ENCODE measurements around the gene MCM5.
"Not testable (repeated sequence)": the region's sequence is repeated elsewhere in the genome, so short reads cannot be mapped to it uniquely, and the experiment has no call there.

The MCM5 gene

DNA sequence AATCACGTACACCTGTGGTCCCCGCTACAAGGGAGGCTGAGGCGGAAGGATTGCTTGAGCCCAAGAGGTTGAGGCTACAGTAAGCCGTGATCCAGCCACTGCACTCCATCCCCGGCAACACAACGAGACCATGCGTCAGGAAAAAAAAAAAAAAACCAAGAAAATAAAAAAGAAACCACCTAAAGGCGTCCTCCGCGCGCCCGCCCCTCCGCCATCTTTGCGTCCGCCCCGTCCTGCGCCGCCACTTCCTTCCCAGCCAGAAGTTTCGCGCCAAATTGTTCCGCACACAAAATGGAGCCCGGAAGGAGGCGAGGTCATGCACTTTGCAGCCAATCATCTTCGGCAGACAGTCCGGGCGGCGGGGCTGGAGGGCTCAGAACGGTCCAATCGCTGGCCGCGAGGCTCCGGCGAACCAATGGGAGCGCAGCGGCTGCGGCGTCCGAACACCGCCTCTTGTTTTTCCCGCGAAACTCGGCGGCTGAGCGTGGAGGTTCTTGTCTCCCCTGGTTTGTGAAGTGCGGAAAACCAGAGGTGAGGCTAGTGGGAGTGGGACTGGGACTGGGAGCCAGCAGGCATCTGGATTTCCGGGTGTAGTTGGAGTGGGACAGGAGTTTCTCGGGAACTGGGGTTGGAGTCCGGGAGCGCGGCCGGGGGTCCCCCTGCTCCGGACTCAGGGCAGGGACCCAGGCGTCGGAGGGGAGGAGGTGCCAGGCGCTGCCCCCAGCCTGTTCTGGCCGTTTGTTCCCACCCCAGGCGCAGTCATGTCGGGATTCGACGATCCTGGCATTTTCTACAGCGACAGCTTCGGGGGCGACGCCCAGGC, at the start of gene MCM5:
TSS of gene MCM5 (plus strand) at position 463 of the 823 bp plus-strand sequence. CDS start at position 762, 299 bp downstream.
- DNase-seq = peak; percentile 98 to 99

DNA sequence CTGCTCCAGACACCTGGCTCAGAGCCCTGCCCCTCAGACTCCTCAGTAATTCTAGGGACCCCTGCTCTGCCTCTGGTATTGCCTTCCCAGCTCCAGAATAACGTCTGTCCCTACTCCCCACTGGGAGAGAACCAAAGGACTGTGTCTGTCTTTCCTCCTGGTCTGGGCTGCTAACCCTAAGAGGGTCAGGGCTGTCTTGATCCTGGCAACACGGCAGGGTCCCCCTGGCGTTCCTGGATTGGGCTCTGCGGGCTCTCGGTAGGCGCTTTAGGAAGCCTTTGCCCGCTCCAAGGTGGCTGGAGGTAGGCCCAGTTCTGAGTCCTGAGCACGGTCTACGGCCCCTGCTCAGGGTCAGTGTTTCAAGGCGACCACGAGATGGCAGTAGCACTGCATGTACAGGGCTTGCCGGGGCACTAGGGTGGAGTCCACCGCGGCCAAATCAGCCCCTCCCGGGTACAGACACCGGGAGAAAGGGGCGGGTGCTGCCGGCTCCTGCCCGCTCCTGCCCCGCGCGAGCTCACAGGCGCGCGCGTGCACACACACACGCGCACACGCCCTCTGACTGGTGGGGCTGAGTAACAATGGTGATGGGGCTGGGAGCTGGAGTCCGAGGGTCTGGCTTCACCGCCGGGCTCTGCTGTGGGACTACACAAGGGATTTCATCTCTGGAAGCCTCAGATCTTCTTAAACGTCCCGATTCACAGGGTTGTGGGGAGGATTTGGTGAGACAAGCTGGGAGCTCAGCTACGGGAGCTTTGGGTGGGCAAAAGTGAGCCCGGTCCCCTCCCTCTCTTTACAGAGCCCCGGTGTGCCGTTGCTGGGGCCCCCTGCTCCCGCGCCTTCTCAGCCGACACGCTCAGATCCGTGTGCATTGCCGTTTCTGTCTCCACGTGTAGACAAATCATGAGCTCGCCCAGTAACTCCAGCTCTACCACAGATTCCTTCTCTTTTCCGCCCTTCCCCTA, 49.1 kb upstream of the MCM5 start:
- peak; percentile 77 to 84 for DNase-seq

DNA sequence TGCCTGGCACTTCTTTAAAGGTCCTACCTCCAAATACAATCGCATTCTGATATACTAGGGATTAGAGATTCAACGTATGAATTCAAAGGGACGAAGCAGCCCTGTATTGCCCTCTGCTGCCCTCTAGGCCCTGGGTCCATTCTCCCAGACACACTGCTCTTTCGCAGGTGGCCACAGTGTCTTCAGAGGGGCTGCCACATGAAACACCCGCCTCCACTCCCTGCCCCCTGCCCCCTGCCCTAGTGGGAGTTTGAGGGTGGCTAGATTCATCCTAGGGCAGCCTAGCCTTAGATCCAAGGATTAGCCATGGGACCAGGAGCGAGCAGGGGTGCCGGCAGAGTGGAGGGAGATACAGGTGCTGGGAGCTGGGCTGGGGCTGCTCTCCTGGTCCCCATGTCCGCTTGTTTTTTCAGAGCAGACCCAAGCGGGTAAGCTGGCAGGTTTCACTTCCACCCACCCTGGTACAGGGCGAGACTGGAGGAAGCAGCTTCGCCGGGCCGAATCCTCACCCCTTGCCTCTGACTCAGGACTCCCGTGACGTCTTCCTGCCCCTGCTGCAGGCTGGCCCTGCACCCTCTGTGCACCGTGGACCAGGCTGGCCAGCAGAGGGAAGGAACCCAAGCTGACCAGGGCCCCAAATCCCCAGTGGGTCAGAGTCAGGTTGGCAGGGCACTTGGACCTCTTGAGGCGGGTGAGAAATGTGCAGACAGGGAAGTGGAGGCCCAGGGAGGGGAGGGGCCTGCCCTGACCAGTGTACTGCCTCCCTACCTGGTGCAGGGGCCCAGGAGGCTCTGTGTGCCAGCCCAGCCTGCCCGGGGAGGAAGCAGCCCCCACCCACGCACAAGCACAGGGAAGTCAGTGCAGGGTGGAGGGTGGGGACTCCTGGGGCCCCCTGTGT, 47.5 kb upstream of the MCM5 start:
- DNase-seq = peak; percentile 4 to 11

DNA sequence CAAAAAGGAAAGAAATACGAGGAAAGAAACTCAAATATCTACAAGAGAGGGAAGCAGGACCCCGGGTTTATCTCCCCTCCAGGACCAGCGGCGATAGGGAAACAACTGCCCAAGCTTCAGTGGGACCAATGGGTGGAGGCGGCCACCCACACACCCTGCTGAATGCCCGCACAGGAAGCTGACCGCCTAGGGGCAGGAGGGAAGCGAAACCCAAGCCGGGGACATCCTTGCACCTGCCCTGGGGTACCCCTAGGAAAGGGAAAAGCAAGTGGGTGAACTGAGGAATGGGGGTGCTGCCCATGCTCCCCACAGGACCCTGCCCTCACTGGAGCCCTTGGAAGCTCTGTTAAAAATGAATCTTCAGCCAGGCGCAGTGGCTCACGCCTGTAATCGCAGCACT, 46.6 kb upstream of the MCM5 start:
- no peak for DNase-seq

DNA sequence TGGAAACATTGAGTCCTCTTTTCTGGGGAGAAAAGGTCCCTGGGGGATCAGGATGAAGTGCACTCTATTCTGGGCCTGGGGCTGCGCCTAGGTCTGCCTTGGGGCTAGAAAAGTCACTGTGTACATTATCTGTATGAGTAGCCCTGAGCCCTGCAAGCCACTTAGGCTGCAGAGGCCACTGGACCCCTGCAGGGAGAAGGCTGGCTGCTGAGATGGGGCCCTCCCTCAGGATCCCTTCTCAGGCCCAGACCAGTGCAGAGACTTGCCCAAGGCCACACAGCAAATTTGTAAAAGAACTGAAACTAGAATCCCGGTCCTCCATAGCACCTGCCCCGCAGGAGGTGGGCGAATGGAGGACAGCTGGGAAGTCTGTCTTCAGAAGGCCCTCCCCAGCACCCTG, 45.9 kb upstream of the MCM5 start:
- DNase-seq = no peak

DNA sequence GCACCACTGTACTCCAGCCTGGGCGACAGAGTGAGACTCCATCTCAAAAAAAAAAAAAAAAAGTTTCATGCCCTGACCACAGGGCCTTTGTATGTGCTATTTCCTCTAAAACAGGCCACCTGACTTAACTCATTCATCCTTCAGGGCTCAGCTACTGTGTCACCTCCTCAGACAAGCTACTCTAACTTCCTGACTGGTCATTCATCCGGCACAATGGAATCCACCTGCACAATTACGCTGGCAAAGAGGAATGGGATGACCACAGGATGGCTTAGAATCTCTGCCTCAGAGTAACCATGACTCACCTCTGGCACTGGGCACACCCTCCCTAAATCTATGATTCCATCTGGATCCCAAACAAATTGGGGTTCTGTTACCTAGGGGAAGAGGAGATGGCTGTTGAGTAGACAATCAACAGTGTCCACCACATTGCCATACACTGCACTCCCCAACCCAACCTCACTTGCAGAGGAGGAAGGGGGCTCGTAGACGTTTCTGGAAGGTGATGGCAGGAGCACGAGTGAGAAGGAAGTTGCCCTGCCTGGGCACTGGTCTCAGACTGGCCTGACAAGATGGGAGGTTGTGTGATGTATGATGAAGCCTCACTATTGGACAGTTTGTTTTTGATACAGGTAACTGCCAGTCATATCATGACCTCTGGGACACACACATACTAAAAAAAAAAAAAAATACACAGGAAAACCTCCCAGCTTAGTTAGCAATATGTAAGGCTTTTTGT, 41.9 kb upstream of the MCM5 start:
- DNase-seq = no peak

DNA sequence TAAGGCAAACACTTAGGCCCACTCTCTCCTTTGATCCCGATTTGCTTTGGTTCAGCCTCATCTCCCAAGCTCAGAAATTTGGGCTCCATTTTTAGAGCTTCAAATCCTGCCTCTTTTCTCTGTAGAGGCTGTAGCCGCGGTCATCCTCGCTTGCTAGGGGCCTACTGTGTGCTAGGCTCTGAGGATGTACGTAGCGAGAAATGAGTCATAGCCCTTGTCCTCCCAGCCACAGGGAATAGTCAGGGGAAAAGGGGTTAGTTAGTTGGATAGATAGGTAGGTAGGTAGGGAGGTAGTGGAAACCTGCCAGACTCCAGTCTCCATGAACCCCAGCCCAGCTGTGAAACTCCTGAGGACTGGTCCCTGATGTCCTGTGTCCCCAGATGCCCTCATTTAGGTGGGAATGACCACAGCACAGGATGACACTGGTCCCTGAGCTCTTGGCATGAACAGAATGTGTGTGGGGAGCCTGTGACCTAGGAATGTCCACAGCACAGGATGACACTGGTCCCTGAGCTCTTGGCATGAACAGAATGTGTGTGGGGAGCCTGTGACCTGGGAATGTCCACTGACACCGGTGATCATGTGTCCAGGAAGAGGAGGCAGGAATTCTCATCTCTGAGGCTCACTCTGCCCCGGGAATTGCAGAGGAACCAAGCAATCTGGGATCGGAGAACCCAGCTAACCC, 40.4 kb upstream of the MCM5 start:
- DNase-seq = no peak

DNA sequence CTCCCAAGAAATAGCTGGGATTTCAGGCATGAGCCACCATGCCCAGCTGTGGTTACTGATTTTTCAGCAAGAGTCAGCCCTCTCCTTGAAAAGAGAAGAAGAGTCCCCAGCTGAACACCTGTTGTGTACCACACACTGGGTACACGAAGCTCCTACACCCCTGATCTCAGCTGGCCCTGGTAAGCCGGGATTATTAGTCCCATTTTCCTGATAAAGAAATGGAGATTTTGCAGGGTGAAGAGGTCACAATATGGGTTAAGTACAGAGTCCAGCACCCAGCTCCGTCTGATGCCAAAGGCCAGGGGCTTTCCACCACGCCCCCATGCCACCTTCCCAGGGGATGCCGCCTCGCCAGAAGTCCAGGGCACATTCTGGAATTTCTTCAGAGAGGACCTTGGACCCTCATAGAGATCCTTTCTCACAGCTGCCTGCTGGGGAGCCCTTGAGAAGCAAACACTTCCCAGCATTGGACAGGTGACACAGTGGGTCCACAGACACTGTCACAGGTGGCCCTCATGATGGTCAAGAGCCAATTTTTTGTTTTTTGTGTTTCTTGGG, 38.9 kb upstream of the MCM5 start:
- DNase-seq = no peak

DNA sequence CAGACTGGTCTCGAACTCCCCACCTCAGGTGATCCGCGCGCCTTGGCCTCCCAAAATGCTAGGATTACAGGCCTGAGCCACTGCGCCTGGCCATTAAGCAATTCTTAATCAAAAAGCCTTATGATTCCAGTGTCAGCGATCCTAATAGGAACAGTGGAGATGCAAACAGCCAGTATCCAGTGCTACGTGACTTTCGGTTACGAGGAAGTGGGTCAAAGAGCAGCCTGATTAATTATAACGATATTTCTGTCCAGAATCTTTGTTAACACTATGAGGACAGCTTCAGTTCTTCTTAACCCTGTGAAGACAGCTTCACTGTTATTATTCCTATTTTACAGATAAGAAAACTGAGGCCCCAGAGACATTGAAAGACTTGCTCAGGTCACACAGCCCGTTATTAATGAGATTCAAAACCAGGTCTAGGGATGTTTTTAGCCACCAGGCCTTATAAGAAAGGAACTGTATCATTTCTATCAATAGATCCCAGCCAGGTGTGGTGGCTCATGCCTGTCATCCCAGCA, 36.3 kb upstream of the MCM5 start:
- DNase-seq = no peak

DNA sequence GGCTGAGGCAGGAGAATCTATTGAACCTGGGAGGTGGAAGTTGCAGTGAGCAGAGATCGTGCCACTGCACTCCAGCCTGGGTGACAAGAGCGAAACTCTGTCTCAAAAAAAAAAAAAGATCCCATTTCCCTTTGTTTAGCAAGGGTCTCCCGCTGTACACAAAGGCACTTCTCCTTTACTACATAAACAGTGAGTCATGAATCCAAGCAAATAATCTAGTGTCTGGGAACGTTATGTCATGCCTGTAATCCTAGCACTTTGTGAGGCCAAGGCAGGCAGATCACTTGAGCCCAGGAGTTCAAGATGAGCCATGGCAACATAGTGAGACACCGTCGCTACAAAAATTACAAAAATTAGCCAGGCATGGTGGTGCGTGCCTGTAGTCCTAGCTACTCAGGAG, 35.7 kb upstream of the MCM5 start:
- not testable (repeated sequence) for DNase-seq

DNA sequence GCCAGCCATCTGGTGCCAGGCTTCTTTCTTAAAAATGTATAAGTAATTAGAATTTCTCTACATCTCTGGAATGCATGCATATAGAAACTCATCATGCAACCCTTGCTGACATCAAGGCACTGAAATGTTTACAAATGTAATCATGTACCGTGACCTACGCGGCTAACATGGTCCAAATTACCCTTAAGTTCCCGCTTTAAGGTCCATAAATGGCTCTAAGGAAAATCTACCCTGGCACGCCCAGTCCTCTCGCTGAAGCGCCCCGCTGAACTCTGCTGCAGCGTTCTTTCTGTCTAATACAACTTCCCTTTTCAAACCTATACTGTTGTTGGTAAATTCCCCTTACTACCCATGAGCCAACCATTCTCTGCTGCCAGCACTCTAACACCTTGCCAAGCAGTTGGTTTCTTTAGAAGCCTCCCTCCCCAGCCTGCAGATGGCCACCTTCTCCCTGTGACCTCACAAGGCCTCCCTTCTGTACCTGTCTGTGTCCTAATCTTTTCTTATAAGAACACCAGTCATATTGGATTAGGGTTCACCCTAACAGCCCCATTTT, 32.5 kb upstream of the MCM5 start:
- peak; percentile 66 to 77 for DNase-seq

DNA sequence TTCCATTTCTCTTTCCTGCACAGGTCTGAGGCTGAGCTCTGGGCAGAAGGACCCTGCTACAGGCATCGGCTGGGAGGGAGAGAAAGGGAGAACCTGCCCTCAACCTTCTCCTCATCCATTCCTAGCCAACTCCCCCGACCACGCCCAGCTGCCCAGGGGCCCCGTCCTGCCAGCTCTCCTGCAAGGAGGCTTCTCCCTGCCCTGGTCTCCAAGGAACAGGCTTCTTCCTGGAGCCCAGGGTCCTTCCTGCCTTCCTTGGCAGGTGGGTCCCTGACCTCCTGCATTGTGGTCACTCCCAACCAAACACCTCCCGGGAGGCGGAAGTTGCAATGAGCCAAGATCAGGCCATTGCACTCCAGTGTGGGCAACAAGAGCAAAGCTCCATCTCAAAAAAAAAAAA, 31.6 kb upstream of the MCM5 start:
- DNase-seq = no peak

DNA sequence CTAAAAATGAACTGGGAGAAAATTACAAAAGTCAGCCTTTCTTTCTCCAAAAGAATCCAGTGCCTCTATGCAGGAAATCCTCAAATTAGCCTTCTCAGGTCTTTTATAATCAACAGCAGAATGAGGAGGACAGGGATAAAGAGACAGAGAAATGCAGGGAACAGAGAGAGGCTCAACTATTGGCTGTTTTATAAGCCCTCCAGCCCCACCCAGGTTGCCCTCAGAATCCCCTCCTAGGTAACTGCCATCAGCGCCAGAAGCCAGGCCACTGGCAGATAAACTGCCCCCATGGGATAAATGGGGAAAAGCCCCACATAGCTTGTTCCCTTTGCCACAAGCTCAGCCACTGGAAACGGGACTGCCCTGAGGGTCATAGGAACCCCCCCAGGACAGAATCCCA, 29.9 kb upstream of the MCM5 start:
- no peak for DNase-seq

DNA sequence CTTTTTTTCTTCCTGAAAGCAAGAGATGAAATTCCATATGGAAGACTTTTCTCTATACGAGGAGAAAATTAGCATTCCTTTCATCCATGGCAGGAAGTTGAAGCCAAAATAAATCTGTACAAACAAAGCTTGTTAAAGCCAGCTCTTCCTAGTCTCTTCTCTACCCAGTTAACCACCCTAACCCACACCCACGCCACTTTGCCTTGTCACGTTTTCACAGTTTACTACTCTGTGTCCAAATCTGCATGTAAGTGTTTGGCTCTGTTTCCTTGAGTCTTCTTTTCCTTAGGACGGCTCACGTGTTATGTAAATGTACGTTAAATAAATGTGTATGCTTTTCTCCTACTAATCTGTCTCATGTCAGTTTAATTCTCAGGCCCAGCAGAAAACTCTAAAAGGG, 26.2 kb upstream of the MCM5 start:
- no peak for DNase-seq

DNA sequence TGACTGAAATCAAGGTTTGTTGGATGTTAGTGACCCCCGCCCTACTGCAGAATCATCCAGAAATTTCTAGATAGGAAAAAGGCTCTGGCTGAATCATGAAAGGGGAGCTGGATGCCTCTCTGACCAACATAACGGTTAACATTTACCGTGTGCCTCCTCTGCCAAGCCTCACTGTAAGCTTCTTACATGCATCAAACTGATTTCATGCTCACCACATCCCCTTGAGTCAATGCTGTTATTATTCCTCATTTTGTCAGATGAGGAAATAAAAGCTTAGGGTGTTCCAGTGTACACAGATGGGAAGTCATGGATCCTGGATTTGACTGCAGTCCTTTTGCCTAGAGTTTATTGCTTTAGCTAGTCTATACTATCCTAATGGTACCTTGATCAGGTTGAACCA, 24.9 kb upstream of the MCM5 start:
- peak; percentile 14 for DNase-seq

DNA sequence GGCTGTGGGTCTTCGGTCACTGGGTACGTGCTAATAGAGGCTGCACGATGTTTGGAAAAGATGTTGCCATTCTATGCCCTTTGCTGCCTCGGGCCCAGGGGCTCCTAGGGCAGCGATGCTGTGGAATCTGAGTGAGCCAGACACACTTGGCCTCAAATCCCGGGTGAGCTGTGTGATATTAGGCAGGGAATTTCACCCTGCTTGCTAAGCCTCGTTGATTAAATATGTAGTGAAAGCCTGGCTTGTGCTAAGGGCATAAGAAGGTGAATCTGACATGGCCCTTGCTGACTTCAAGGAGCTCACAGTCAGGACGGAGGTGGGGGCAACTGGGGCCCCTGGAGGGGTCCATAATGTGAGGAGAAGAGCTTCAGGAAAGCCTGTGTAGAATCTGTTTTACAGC, 24.4 kb upstream of the MCM5 start:
- DNase-seq = no peak

DNA sequence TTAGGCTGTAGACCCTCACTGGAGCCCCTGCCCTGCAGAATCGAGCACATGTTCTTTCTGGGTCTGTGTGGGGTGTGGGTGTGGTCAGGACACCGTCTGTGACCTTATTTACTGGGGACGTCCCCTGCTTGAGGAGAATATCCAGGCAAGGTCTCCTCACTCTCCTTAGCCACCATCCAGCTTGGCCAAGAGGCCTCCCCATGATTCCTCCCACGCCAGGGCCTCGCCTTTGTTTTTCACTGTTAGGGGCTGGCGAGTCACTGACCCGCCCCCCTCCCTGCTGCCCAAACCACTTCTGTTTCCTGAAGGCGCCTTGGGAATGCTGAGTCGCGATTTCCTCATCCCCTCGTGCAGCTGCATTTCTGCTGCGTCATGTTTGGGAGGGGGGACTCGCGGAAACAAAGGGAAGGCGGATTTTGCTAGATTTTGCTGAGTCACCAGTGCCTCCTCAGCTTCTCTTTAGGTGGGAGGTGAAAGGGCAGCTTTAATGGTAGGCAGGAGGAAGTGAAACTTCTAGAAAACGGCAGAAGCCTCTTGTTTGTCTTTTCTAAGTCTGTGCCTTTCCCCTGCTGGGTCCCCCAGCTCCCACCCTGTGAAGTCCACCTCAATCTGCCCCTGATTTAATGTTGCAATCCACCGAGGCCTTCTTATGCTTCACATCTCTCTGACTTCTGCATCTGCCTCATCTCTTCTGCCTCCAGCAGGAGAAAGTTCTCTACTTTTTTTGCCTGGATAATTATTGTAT, 23.0 kb upstream of the MCM5 start:
- peak; percentile 87 to 92 for DNase-seq

DNA sequence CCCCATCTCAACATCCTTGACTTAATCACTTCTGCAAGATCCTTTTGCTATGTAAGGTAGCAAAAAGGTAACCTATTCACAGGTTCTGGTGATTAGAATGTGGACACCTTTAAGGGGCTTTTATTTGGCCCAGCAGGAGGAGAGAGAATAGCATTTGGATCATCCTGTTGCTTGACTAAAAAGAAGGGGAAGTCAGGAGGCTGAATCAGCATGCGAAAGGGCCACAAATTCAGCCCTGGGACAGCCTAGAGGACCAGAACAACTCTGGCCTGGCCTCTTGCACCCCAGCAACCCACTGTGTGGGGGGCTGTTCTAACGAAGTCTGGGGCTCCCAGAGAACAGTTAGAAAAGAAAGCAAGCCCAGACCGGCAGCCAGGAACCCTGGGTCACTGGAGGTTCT, 22.2 kb upstream of the MCM5 start:
- DNase-seq = no peak

DNA sequence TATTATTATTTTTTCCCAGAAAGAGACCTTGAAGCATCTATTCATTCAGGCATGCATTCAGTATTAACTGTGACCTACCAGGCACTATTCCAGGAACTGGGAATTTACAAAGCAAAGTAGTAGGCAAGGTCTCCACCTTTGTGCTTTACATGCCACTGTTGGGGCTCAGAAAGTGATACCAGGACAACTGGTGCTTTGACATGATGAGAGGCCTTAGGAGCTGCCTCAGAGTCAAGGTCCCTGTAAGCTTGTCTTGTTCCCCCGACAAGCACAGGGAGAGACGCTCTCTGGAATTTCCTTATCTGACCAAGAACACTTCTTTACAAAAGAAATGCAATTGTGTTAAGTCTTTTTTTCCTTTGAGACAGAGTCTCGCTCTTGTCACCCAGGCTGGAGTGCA, 21.3 kb upstream of the MCM5 start:
- DNase-seq = no peak
